Activated T-helper 1 cell treated with anti-CD3 and anti-CD28 coated beads, Interleukin-12 subunit alpha, Interleukin-12 subunit beta, Interleukin-2, Interleukin-4 antibody, amounts not matched to agents 30 ng/mL and 10 ng/mL and 1 ng/mL, durations not matched to agents 14 hours and 24 hours and 36 hours (primary cell): ENCODE results near the gene RAD51. TPM values are rescaled to one million over a fixed set of nuclear protein-coding genes. Genes with fewer than 3 reads are reported as not detected.

ENCODE experiments used
- DNase-seq: peaks from one replicate; pipeline ENCODE4 v3.0.0; 2021; ENCODE audit warnings: low spot score
- H3K27ac Mint-ChIP-seq: one replicate; pipeline ENCODE4 v1.8.0; 2021; ENCODE audit warnings: mild to moderate bottlenecking, mixed read lengths
- H3K27me3 Mint-ChIP-seq: one replicate; pipeline ENCODE4 v1.8.0; 2022; ENCODE audit warnings: mild to moderate bottlenecking, moderate library complexity, mixed read lengths; ENCODE audit not compliant: insufficient read depth
- H3K36me3 Mint-ChIP-seq: one replicate; pipeline ENCODE4 v1.8.0; 2021; ENCODE audit warnings: low read depth, mixed read lengths
- H3K4me1 Mint-ChIP-seq: one replicate; pipeline ENCODE4 v1.8.0; 2021; ENCODE audit warnings: low read depth, mixed read lengths
- H3K4me3 Mint-ChIP-seq: one replicate; pipeline ENCODE4 v1.8.0; 2021; ENCODE audit warnings: mild to moderate bottlenecking, moderate library complexity, mixed read lengths
- H3K9me3 Mint-ChIP-seq: one replicate; pipeline ENCODE4 v1.8.0; 2021; ENCODE audit warnings: mixed read lengths
- intact Hi-C: fragments of 100-400 bp; cut with micrococcal nuclease; formaldehyde crosslinking; loops from one replicate; pipeline ENCODE4 v1.15.1; 2024
- total RNA-seq: library from RNA; stranded (reverse); gene quantifications from 2 replicates; pipeline ENCODE4 v1.2.3, GENCODE V29; 2022

RAD51 gene
- total RNA-seq, 1 donor from 2014 or later = 62.0 TPM

- DNase-seq = no peak
- no peaks in the 10 kb centered on the region for H3K27me3 Mint-ChIP-seq
- no peaks in the 10 kb centered on the region for H3K9me3 Mint-ChIP-seq
- no peak overlapping the region for H3K4me3 Mint-ChIP-seq
- intact Hi-C loops = no loop called here
- H3K36me3 Mint-ChIP-seq = peaks cover 34% of the 10 kb centered on the region
- H3K27ac Mint-ChIP-seq = no peak overlapping the region
- H3K4me1 Mint-ChIP-seq = no peaks in the 10 kb centered on the region
Observed at GRCh38 chr15:40736575-40736974, 41.6 kb downstream of the RAD51 start.

- Mint-ChIP-seq H3K36me3 (peaks cover 35% of the 10 kb centered on the region), H3K9me3 (no peaks in the 10 kb centered on the region), H3K4me1 (peaks cover under 1% of the 10 kb centered on the region), H3K27me3 (no peaks in the 10 kb centered on the region), H3K27ac (no peak overlapping the region), H3K4me3 (no peak overlapping the region)
- intact Hi-C loops = no loop called here
- no peak for DNase-seq
Observed at GRCh38 chr15:40737048-40737447, 42.1 kb downstream of the RAD51 start.

DNA sequence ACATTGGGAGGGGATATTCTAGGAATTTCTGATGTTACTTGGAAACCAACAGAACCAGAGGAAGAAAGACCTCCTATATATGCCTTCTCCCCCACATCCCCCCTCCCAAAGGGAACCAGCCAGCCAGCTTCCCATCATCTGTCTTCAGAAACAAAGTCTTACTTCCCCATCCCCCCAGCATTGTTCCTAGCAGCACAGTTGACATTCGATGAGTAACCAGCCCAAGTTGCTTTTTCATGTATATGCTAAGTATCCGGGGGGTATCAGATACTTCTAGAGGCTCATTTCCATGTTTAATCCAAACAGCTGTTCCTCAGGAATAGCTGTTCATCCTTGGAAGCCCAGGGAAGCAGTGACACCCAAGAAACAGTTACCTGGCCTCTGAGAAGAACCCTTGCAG is 44.1 kb downstream of the RAD51 start:
- intact Hi-C loops = no loop called here
- no peak for DNase-seq
- Mint-ChIP-seq H3K9me3 (no peaks in the 10 kb centered on the region), H3K4me3 (no peak overlapping the region), H3K4me1 (peaks cover 20% of the 10 kb centered on the region), H3K27ac (no peak overlapping the region), H3K36me3 (peaks cover 37% of the 10 kb centered on the region), H3K27me3 (no peaks in the 10 kb centered on the region)

- DNase-seq = no peak
- Mint-ChIP-seq H3K4me1 (peaks cover 29% of the 10 kb centered on the region), H3K27ac (no peak overlapping the region), H3K36me3 (peaks cover 40% of the 10 kb centered on the region), H3K9me3 (no peaks in the 10 kb centered on the region), H3K27me3 (no peaks in the 10 kb centered on the region), H3K4me3 (no peak overlapping the region)
- intact Hi-C loops = no loop called here
Observed at GRCh38 chr15:40739854-40740253, 44.9 kb downstream of the RAD51 start.

DNA sequence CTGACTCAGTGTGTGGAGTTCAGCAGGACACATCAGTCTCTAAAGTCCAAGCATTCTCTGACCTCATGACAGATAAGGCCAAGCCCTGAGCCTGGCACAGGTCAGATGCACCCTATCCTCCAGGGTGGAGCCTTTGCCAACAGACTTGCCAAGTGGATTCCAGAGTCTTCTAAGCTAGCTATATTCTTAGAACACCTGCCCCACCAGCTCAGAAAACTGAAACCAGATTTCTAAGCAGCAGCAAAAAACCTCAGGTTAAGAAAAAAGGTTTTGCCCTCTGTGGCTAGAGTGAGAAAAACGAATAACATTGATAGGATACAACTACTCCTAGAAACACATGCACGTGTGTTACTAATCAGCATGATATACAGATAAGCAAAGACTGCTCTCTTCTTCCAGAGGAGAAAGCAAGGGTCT is 48.5 kb downstream of the RAD51 start:
- intact Hi-C loops = no loop called here
- no peaks in the 10 kb centered on the region for H3K27me3 Mint-ChIP-seq
- H3K36me3 Mint-ChIP-seq = peaks cover 40% of the 10 kb centered on the region
- H3K27ac Mint-ChIP-seq = peak overlapping the region; percentile 95
- H3K9me3 Mint-ChIP-seq = no peaks in the 10 kb centered on the region
- H3K4me3 Mint-ChIP-seq = peak overlapping the region; percentile 60
- DNase-seq = no peak
- H3K4me1 Mint-ChIP-seq = peaks cover 43% of the 10 kb centered on the region

GRCh38 chr15:40743921-40744814 is 49.2 kb downstream of the RAD51 start:
- peak overlapping the region; percentile 60 for H3K4me3 Mint-ChIP-seq
- H3K36me3 Mint-ChIP-seq = peaks cover 40% of the 10 kb centered on the region
- H3K27ac Mint-ChIP-seq = peak overlapping the region; percentile 95
- H3K27me3 Mint-ChIP-seq = no peaks in the 10 kb centered on the region
- intact Hi-C loops = loop anchor here (1.0 kb wide), 5 partner anchors 11 to 63 kb away; partner anchors contain the start of genes DNAJC17, GCHFR, RMDN3 and ZFYVE19
- DNase-seq = peak; percentile 70
- peaks cover 43% of the 10 kb centered on the region for H3K4me1 Mint-ChIP-seq
- H3K9me3 Mint-ChIP-seq = no peaks in the 10 kb centered on the region

DNA sequence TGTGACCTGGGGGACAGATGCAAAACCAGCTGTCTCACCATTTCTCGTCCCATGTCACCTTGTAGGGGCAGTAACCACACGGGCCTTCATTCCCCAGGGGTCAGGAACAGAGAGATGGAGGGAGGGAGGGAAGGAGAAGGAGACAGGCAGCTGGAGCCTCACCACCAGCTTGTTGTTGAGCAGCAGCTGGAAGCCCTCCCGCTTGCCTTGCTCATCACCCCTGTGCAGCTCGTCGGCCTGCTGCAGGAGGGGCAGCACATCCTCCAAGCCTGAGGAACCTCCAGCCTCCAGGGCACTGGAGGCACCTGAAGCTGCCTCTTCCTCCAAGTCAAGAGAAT is 49.8 kb downstream of the RAD51 start:
- Mint-ChIP-seq H3K4me1 (peaks cover 43% of the 10 kb centered on the region), H3K36me3 (peaks cover 39% of the 10 kb centered on the region), H3K27me3 (no peaks in the 10 kb centered on the region), H3K9me3 (no peaks in the 10 kb centered on the region), H3K27ac (peak overlapping the region; percentile 95), H3K4me3 (peak overlapping the region; percentile 60)
- no peak for DNase-seq
- intact Hi-C loops = loop anchor here (1.0 kb wide), 5 partner anchors 11 to 63 kb away; partner anchors contain the start of genes DNAJC17, GCHFR, RMDN3 and ZFYVE19

DNA sequence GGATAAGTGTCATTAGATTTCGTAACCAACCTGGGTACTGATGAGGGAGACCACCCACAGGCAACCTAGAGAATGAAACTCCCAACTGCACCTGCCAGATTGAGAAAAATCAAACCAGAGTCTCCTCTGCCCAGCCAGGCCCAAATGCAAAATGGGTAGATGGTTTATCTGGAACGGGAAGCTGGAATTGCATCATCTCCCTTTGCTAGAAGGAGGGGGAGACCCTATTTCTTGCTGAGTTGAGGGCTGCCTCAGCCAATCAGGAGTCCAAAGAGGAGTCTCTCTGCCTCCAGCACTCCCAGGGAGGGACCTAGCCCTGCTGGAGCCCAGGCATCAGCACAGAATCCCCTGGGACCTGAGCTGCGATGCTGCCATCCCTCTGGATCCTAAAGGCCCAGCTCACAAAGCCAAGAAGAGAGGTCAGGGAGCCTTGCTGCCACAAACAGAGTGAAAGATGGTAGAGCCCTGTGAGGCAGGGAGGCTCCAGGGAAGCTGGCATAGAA is 52.0 kb downstream of the RAD51 start:
- Mint-ChIP-seq H3K9me3 (no peaks in the 10 kb centered on the region), H3K4me1 (peaks cover 49% of the 10 kb centered on the region), H3K36me3 (peaks cover 35% of the 10 kb centered on the region), H3K27me3 (no peaks in the 10 kb centered on the region), H3K27ac (no peak overlapping the region), H3K4me3 (no peak overlapping the region)
- intact Hi-C loops = loop anchor here (2.0 kb wide), 1 partner anchor 36 kb away; no protein-coding TSS in a partner anchor
- no peak for DNase-seq

GRCh38 chr15:40747685-40748631 is 53.0 kb downstream of the RAD51 start:
- H3K27ac Mint-ChIP-seq = peak overlapping the region; percentile 25
- intact Hi-C loops = loop anchor here (2.0 kb wide), 1 partner anchor 35 kb away; no protein-coding TSS in a partner anchor
- peaks cover 33% of the 10 kb centered on the region for H3K36me3 Mint-ChIP-seq

DNA sequence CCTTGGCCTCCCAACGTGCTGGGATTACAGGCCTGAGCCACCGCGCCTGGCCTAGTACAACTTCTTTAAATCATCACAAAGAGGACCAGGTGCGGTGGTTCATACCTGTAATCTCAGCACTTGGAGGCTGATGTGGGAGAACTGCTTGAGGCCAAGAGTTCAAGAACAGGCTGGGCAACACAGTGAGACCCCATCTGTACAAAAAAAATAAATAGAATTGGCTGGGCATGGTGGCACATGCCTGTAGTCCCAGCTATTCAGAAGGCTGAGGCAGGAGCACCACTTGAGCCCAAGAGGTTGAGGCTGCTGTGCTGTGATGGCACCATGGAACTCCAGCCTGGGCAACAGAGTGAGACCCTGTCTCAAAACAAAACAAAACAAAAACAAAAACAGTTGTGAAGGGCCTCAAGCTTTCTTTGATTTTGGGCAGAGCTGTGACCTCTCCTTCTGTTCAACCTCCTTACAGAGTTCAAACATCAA is 54.2 kb downstream of the RAD51 start:
- intact Hi-C loops = no loop called here

More at GRCh38 chr15:40747685-40748631, 53.0 kb downstream of the RAD51 start:
- H3K27me3 Mint-ChIP-seq = no peaks in the 10 kb centered on the region
- H3K4me3 Mint-ChIP-seq = no peak overlapping the region
- H3K9me3 Mint-ChIP-seq = no peaks in the 10 kb centered on the region
- DNase-seq = no peak
- H3K4me1 Mint-ChIP-seq = peaks cover 49% of the 10 kb centered on the region

DNA sequence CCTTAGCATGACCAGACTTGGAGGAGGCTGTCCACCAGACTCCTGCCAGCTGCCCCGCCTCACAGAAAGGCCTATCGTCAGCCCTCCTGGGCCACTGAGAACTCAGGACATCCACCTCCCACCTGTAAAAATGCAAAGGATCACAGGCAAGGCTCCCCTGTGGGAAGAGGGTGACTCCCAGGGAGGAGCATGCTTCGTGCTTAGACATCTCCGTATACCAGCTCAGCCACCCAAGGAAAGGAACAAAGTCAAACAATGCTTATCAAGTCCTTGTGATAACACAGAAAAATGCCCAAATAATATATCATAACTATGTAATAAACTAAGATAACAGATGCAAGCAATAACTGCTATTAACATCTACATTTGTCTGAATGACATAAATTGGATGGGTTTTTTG is 55.9 kb downstream of the RAD51 start:
- peaks cover 42% of the 10 kb centered on the region for H3K4me1 Mint-ChIP-seq
- intact Hi-C loops = no loop called here
- no peaks in the 10 kb centered on the region for H3K9me3 Mint-ChIP-seq
- no peak overlapping the region for H3K27ac Mint-ChIP-seq
- H3K27me3 Mint-ChIP-seq = no peaks in the 10 kb centered on the region
- peaks cover 26% of the 10 kb centered on the region for H3K36me3 Mint-ChIP-seq
- no peak for DNase-seq
- H3K4me3 Mint-ChIP-seq = no peak overlapping the region

More for the DNA sequence above, 54.2 kb downstream of the RAD51 start:
- DNase-seq = no peak
- no peaks in the 10 kb centered on the region for H3K9me3 Mint-ChIP-seq
- H3K4me3 Mint-ChIP-seq = no peak overlapping the region
- peaks cover 45% of the 10 kb centered on the region for H3K4me1 Mint-ChIP-seq
- H3K27ac Mint-ChIP-seq = no peak overlapping the region
- H3K27me3 Mint-ChIP-seq = no peaks in the 10 kb centered on the region
- H3K36me3 Mint-ChIP-seq = peaks cover 35% of the 10 kb centered on the region

- Mint-ChIP-seq H3K4me3 (no peak overlapping the region), H3K9me3 (no peaks in the 10 kb centered on the region), H3K27ac (no peak overlapping the region), H3K27me3 (no peaks in the 10 kb centered on the region), H3K4me1 (peaks cover 42% of the 10 kb centered on the region), H3K36me3 (peaks cover 21% of the 10 kb centered on the region)
- no peak for DNase-seq
- intact Hi-C loops = no loop called here
Observed at GRCh38 chr15:40751745-40752144, 56.8 kb downstream of the RAD51 start.
